Left ventricle myocardium inferior (tissue), 1 donor: ENCODE results near the gene MAMSTR. TPM values are rescaled to one million over a fixed set of nuclear protein-coding genes. Genes with fewer than 3 reads are reported as not detected.
A peak's percentile ranks its signal among the peaks of the same experiment; 100 is the strongest.

Experiments
- DNase-seq: peaks from one replicate; pipeline ENCODE4 v3.0.0-alpha.2; 2020
- H3K27ac ChIP-seq: fragments of 200-600 bp; replicated peaks from 2 replicates; pipeline ENCODE4 v1.8.0; 2021
- H3K27me3 ChIP-seq: fragments of 200-600 bp; 2 replicates; pipeline ENCODE4 v1.8.0; 2021; ENCODE audit warnings: low read depth
- H3K36me3 ChIP-seq: fragments of 200-600 bp; 2 replicates; pipeline ENCODE4 v1.8.0; 2021
- H3K4me1 ChIP-seq: fragments of 200-600 bp; 2 replicates; pipeline ENCODE4 v1.8.0; 2021
- H3K4me3 ChIP-seq: fragments of 200-600 bp; 2 replicates; pipeline ENCODE4 v1.8.0; 2021; ENCODE audit warnings: mild to moderate bottlenecking, moderate library complexity
- H3K9me3 ChIP-seq: fragments of 200-600 bp; replicated peaks from 2 replicates; pipeline ENCODE4 v1.8.0; 2021
- intact Hi-C: fragments of 100-400 bp; cut with micrococcal nuclease; formaldehyde crosslinking; loops from one replicate; pipeline ENCODE4 v1.11.0; 2022
- total RNA-seq: library from RNA; stranded (reverse); fragmentation: NEBNext Ultra II Directional; extraction: Animal tissue kit (Norgen Biotek cat#: 25700); gene quantifications from one replicate; pipeline ENCODE4 v1.2.1, GENCODE V29; 2021
- TF ChIP-seq, protein P1 (sequence below): fragments of 200-600 bp; IDR thresholded peaks from 2 replicates; pipeline ENCODE4 v1.8.0; 2021; ENCODE audit warnings: antibody characterized with exemption, mild to moderate bottlenecking, borderline replicate concordance
- donor health status: DM: no; HTN: yes; CAD: no; lungs with severe emphysema.

The MAMSTR gene
- total RNA-seq, 1 donor from 2014 or later = 1.8 TPM

DNA sequence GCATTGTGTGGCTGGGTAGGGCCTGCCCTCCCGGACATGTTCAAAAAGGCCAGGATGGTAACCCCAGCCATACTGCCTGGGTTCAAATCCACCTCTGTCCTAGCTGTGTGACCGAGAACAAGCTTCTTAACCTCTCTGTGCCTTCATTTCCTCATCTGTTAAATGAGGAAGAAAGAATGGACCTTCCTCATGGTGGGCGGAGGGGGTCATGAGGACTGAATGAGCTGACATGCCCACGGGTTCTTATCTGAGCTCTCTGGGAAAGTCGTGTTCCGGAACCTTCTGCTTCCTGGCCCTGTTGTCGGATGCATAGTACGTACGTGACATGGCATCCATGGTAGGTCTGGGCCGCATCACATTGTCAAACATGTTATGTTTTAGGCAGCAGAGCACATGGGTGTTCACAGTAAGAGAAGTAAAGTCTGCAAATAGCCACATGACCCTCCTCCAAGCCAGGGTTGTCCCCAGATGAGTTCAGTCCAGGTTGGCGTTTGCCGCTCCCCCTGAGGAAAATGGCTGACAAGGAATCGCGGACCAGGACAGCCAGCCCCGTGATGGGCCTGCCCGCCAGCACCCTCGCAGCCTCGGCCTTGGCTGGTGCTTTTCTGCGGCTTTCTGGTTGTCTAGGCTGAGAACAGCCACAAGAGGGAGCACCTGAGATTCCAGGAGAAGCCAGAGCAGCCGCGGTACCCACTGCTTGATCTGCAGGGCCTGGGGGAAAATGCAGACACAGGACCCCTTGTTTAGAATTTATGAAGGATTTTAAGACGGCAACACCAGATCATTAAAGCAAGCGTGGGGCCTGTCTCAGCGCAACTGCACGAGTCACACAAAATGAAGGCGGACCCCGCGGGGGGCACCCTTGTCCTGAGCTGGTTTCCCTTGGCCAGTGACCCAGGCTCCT, 44.4 kb downstream of the MAMSTR start:
- peaks cover 9% of the 10 kb centered on the region for H3K4me1 ChIP-seq
- peak overlapping the region; percentile 45 for H3K27ac ChIP-seq
- intact Hi-C loops = no loop called here
- TF ChIP-seq, protein P1, sequence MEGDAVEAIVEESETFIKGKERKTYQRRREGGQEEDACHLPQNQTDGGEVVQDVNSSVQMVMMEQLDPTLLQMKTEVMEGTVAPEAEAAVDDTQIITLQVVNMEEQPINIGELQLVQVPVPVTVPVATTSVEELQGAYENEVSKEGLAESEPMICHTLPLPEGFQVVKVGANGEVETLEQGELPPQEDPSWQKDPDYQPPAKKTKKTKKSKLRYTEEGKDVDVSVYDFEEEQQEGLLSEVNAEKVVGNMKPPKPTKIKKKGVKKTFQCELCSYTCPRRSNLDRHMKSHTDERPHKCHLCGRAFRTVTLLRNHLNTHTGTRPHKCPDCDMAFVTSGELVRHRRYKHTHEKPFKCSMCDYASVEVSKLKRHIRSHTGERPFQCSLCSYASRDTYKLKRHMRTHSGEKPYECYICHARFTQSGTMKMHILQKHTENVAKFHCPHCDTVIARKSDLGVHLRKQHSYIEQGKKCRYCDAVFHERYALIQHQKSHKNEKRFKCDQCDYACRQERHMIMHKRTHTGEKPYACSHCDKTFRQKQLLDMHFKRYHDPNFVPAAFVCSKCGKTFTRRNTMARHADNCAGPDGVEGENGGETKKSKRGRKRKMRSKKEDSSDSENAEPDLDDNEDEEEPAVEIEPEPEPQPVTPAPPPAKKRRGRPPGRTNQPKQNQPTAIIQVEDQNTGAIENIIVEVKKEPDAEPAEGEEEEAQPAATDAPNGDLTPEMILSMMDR = peak; percentile 90
- no peak overlapping the region for H3K4me3 ChIP-seq
- no peaks in the 10 kb centered on the region for H3K27me3 ChIP-seq
- DNase-seq = peak; percentile 77
- no peaks in the 10 kb centered on the region for H3K9me3 ChIP-seq
- H3K36me3 ChIP-seq = no peaks in the 10 kb centered on the region

DNA sequence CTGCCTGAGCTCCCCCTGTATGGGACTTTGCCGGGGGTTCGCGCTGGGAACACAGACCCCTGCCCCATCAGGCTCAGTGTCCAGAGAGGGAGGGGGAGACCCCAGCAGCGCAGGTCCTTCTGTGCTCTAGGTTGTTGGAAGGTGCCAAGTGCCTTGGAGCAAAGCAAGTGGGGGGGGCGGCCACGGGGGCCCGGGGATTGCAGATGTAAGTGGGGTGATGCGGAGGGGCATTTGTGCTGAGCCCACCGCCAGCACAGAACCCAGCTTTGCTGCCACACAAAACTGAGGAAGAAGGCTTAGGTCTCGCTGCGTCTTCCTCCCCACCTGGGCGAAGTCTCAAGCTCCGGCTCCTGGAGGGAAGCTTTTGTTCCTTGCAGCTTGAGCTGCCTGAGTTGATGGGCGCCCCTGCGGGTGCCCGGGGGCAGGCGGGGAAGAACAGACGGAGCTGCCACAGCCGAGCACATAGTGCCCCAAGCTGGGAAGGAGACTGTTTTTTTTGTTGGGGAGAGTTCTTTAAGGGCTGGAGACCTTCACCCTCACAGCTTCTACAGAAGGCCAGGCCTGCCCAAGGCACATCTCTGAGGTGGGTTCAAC, 45.2 kb downstream of the MAMSTR start:
- no peak for DNase-seq
- no peak overlapping the region for H3K27ac ChIP-seq
- no peaks in the 10 kb centered on the region for H3K36me3 ChIP-seq
- no peaks in the 10 kb centered on the region for H3K9me3 ChIP-seq
- TF ChIP-seq, protein P1 = no peak
- no peak overlapping the region for H3K4me3 ChIP-seq
- H3K27me3 ChIP-seq = no peaks in the 10 kb centered on the region
- peaks cover 9% of the 10 kb centered on the region for H3K4me1 ChIP-seq
- intact Hi-C loops = no loop called here

DNA sequence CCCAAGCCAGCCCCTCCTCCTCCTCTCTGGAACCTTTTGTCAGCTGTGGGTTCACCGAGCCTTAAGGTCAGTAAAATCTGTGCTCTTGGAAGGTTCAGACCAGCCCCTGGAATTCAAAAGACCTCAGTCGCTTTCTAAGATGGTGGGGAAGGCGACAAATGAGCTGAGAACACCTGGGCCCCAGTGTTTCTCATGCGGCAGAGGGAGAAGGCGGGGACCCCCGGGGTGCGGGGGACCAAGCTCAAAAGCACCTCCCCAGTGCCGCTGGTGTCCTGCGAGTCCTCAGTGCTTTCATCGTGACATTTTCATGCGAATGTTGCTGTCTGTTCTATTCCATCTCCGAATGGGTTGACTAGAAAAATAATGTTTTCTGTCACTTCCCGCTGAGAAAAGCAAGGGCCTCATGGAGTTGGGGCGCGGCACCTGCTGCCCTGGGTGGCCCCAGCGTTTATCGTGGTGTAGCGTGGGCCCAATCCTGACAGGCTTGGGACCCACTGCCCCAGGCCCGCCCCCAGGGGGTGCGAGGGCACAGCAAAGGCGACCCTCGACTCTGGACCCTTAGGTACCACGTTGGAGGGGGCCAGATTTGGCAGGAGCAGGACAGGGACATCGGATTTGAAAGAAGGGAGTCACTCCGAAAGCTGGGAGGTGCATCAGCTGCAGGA, 46.0 kb downstream of the MAMSTR start:
- H3K36me3 ChIP-seq = no peaks in the 10 kb centered on the region
- H3K4me3 ChIP-seq = no peak overlapping the region
- H3K9me3 ChIP-seq = no peaks in the 10 kb centered on the region
- no peak overlapping the region for H3K27ac ChIP-seq
- TF ChIP-seq, protein P1 = no peak
- intact Hi-C loops = no loop called here
- no peaks in the 10 kb centered on the region for H3K27me3 ChIP-seq
- H3K4me1 ChIP-seq = peaks cover 9% of the 10 kb centered on the region
- DNase-seq = no peak

DNA sequence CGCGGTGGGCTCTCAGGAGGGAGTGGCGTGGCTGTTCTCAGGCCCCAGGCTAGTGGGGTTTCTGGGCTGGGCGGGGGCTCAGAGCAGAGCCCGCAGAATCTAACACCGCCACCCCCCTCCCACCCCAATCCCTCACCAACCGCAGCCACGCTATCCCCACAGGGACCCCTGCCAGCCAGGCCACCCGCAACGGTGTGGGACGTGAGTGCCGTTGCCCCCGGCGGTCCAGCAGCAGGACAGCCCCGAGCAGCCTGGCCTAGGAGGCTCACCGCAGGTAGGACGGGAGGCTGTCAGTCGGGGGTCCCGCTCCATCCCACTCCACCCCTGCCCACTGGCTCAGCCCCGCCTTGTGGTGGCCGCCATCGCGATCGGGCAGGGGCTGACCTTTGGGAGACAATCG, 46.5 kb downstream of the MAMSTR start, which contains the start of gene NTN5:
Gene NTN5, minus strand, starts transcription at position 24 of the 400 bp plus-strand sequence. CDS start 2,031 bp downstream, outside the sequence.
- no peaks in the 10 kb centered on the region for H3K9me3 ChIP-seq
- DNase-seq = no peak
- H3K4me1 ChIP-seq = peaks cover 9% of the 10 kb centered on the region
- intact Hi-C loops = no loop called here
- no peaks in the 10 kb centered on the region for H3K36me3 ChIP-seq
- no peak within 1 kb of the TSS for H3K27ac ChIP-seq
- no peaks in the 10 kb centered on the region for H3K27me3 ChIP-seq
- H3K4me3 ChIP-seq = no peak within 1 kb of the TSS
- TF ChIP-seq, protein P1 = no peak

DNA sequence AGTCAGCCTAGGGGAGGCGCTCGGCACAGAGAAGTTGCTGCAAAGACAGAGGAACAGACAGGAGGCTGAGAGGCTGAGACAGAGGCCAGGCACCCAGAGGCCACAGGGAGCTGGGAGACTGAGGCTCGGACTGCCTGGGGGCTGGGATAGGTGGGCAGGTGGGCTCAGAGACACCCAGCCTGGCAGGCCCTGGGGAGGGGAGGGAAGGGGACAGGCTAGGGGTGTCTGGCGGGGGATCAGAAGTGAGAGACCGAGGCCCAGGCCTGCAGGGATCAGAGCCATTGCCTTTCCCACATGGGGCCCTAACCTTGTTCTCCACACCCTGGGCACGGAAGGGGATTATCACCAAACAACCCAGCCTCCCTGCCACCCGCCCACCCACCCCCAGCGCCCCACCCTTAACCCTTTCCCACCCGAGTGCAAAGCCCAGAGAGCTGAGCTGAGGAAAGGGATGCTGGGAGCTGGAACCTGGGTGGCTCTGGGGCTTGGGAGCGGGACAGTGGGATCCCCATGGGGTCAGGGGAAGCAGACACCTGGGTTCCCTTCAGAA, 48.0 kb downstream of the MAMSTR start:
- H3K9me3 ChIP-seq = no peaks in the 10 kb centered on the region
- TF ChIP-seq, protein P1 = no peak
- DNase-seq = no peak
- no peak overlapping the region for H3K4me3 ChIP-seq
- peaks cover 9% of the 10 kb centered on the region for H3K4me1 ChIP-seq
- intact Hi-C loops = no loop called here
- H3K27me3 ChIP-seq = no peaks in the 10 kb centered on the region
- no peaks in the 10 kb centered on the region for H3K36me3 ChIP-seq
- no peak overlapping the region for H3K27ac ChIP-seq
